ENCODE data around the gene ARL3.

DNA sequence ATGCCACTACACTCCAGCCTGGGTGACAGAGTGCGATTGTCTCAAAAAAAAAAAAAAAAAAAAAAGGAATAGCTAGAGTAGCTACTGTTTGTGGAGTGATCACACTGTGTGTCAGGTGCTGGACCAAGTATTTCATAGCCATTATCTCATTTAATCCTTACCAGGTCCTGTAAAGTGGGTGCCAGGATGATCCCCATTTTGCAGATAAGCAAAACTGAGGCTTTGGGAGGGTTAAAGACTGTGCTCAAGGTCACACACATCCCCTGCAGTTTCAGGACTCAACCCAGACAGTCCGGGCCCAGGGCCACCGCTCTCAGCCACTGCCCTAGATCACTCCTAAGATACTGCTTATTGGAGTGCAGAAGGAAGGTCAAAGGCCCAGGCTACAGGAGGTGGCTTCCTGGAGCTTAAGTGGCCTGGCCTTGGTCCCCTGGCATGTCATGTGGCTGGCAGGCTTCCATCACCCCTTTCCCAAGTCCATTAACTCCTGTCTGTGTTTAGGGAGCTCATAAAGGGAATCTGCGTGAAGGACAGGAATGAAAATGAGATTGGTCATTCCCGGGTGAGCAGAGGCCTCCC lies 17.1 kb upstream of the ARL3 start:
- TF ChIP-seq POLR2AphosphoS5 (IDR thresholded peaks at IDR 0.05; ENCODE audit: low read depth), result no peak
- TF ChIP-seq, protein P1, sequence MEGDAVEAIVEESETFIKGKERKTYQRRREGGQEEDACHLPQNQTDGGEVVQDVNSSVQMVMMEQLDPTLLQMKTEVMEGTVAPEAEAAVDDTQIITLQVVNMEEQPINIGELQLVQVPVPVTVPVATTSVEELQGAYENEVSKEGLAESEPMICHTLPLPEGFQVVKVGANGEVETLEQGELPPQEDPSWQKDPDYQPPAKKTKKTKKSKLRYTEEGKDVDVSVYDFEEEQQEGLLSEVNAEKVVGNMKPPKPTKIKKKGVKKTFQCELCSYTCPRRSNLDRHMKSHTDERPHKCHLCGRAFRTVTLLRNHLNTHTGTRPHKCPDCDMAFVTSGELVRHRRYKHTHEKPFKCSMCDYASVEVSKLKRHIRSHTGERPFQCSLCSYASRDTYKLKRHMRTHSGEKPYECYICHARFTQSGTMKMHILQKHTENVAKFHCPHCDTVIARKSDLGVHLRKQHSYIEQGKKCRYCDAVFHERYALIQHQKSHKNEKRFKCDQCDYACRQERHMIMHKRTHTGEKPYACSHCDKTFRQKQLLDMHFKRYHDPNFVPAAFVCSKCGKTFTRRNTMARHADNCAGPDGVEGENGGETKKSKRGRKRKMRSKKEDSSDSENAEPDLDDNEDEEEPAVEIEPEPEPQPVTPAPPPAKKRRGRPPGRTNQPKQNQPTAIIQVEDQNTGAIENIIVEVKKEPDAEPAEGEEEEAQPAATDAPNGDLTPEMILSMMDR (conservative IDR thresholded peaks at IDR 0.05; ENCODE audit: low read depth in 2 of 2), result no peak
- TF ChIP-seq EZH2 (IDR thresholded peaks at IDR 0.05; ENCODE audit: low read depth, unreplicated experiment), result no peak
- TF ChIP-seq, protein P2, sequence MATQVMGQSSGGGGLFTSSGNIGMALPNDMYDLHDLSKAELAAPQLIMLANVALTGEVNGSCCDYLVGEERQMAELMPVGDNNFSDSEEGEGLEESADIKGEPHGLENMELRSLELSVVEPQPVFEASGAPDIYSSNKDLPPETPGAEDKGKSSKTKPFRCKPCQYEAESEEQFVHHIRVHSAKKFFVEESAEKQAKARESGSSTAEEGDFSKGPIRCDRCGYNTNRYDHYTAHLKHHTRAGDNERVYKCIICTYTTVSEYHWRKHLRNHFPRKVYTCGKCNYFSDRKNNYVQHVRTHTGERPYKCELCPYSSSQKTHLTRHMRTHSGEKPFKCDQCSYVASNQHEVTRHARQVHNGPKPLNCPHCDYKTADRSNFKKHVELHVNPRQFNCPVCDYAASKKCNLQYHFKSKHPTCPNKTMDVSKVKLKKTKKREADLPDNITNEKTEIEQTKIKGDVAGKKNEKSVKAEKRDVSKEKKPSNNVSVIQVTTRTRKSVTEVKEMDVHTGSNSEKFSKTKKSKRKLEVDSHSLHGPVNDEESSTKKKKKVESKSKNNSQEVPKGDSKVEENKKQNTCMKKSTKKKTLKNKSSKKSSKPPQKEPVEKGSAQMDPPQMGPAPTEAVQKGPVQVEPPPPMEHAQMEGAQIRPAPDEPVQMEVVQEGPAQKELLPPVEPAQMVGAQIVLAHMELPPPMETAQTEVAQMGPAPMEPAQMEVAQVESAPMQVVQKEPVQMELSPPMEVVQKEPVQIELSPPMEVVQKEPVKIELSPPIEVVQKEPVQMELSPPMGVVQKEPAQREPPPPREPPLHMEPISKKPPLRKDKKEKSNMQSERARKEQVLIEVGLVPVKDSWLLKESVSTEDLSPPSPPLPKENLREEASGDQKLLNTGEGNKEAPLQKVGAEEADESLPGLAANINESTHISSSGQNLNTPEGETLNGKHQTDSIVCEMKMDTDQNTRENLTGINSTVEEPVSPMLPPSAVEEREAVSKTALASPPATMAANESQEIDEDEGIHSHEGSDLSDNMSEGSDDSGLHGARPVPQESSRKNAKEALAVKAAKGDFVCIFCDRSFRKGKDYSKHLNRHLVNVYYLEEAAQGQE (IDR thresholded peaks at IDR 0.05; ENCODE audit: unreplicated experiment), result no peak
- TF ChIP-seq ZNF114 (CRISPR knock-in tag; IDR thresholded peaks at IDR 0.05), result no peak
- TF ChIP-seq, protein P3, sequence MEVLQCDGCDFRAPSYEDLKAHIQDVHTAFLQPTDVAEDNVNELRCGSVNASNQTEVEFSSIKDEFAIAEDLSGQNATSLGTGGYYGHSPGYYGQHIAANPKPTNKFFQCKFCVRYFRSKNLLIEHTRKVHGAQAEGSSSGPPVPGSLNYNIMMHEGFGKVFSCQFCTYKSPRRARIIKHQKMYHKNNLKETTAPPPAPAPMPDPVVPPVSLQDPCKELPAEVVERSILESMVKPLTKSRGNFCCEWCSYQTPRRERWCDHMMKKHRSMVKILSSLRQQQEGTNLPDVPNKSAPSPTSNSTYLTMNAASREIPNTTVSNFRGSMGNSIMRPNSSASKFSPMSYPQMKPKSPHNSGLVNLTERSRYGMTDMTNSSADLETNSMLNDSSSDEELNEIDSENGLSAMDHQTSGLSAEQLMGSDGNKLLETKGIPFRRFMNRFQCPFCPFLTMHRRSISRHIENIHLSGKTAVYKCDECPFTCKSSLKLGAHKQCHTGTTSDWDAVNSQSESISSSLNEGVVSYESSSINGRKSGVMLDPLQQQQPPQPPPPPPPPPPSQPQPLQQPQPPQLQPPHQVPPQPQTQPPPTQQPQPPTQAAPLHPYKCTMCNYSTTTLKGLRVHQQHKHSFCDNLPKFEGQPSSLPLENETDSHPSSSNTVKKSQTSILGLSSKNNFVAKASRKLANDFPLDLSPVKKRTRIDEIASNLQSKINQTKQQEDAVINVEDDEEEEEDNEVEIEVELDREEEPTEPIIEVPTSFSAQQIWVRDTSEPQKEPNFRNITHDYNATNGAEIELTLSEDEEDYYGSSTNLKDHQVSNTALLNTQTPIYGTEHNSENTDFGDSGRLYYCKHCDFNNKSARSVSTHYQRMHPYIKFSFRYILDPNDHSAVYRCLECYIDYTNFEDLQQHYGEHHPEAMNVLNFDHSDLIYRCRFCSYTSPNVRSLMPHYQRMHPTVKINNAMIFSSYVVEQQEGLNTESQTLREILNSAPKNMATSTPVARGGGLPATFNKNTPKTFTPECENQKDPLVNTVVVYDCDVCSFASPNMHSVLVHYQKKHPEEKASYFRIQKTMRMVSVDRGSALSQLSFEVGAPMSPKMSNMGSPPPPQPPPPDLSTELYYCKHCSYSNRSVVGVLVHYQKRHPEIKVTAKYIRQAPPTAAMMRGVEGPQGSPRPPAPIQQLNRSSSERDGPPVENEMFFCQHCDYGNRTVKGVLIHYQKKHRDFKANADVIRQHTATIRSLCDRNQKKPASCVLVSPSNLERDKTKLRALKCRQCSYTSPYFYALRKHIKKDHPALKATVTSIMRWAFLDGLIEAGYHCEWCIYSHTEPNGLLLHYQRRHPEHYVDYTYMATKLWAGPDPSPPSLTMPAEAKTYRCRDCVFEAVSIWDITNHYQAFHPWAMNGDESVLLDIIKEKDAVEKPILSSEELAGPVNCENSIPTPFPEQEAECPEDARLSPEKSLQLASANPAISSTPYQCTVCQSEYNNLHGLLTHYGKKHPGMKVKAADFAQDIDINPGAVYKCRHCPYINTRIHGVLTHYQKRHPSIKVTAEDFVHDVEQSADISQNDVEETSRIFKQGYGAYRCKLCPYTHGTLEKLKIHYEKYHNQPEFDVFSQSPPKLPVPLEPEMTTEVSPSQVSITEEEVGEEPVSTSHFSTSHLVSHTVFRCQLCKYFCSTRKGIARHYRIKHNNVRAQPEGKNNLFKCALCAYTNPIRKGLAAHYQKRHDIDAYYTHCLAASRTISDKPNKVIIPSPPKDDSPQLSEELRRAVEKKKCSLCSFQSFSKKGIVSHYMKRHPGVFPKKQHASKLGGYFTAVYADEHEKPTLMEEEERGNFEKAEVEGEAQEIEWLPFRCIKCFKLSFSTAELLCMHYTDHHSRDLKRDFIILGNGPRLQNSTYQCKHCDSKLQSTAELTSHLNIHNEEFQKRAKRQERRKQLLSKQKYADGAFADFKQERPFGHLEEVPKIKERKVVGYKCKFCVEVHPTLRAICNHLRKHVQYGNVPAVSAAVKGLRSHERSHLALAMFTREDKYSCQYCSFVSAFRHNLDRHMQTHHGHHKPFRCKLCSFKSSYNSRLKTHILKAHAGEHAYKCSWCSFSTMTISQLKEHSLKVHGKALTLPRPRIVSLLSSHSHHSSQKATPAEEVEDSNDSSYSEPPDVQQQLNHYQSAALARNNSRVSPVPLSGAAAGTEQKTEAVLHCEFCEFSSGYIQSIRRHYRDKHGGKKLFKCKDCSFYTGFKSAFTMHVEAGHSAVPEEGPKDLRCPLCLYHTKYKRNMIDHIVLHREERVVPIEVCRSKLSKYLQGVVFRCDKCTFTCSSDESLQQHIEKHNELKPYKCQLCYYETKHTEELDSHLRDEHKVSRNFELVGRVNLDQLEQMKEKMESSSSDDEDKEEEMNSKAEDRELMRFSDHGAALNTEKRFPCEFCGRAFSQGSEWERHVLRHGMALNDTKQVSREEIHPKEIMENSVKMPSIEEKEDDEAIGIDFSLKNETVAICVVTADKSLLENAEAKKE (CRISPR knock-in tag; IDR thresholded peaks at IDR 0.05), result no peak
